GM23248 (cell line): ENCODE measurements around the gene NLGN4X. TPM values are rescaled to one million over a fixed set of nuclear protein-coding genes. Genes with fewer than 3 reads are reported as not detected.

Experiments
- DNase-seq: peaks from one replicate; pipeline ENCODE4 v3.0.0-alpha.2; 2015
- H2AFZ ChIP-seq: fragments of 200-600 bp; sonication (generic); 2 replicates; pipeline ENCODE4 v1.6.1; 2016; ENCODE audit warnings: antibody characterized with exemption
- H3F3A ChIP-seq: fragments of 200-600 bp; sonication (generic); 2 replicates; pipeline ENCODE4 v1.6.1; 2016; ENCODE audit warnings: mild to moderate bottlenecking, antibody characterized with exemption, mixed run types; ENCODE audit not compliant: insufficient read depth
- H3K27ac ChIP-seq: fragments of 200-600 bp; sonication (generic); 2 replicates; pipeline ENCODE4 v1.5.1; 2016; ENCODE audit warnings: mild to moderate bottlenecking
- H3K27me3 ChIP-seq: fragments of 200-600 bp; sonication (generic); replicated peaks from 2 replicates; pipeline ENCODE4 v1.6.1; 2016; ENCODE audit warnings: mild to moderate bottlenecking; ENCODE audit not compliant: insufficient read depth
- H3K36me3 ChIP-seq: fragments of 200-600 bp; sonication (generic); 2 replicates; pipeline ENCODE4 v1.6.1; 2016; ENCODE audit warnings: low read depth, mild to moderate bottlenecking
- H3K4me1 ChIP-seq: fragments of 200-600 bp; sonication (generic); 2 replicates; pipeline ENCODE4 v1.6.1; 2016; ENCODE audit warnings: mild to moderate bottlenecking; ENCODE audit not compliant: insufficient read depth
- H3K4me2 ChIP-seq: fragments of 200-600 bp; sonication (generic); one replicate; pipeline ENCODE4 v1.6.1; 2016; ENCODE audit warnings: mild to moderate bottlenecking; ENCODE audit not compliant: unreplicated experiment
- H3K4me3 ChIP-seq: fragments of 200-600 bp; sonication (generic); 2 replicates; pipeline ENCODE4 v1.5.1; 2016; ENCODE audit warnings: mild to moderate bottlenecking
- H3K79me2 ChIP-seq: fragments of 200-600 bp; sonication (generic); 2 replicates; pipeline ENCODE4 v1.6.1; 2016; ENCODE audit warnings: mild to moderate bottlenecking; ENCODE audit not compliant: insufficient read depth
- H3K9ac ChIP-seq: fragments of 200-600 bp; sonication (generic); 2 replicates; pipeline ENCODE4 v1.6.1; 2016; ENCODE audit warnings: mild to moderate bottlenecking
- H3K9me2 ChIP-seq: fragments of 200-600 bp; sonication (generic); 2 replicates; pipeline ENCODE4 v1.6.1; 2016; ENCODE audit warnings: mixed run types, mild to moderate bottlenecking, moderate library complexity; ENCODE audit not compliant: insufficient read depth
- H3K9me3 ChIP-seq: fragments of 200-600 bp; sonication (generic); one replicate; pipeline ENCODE4 v1.6.1; 2017; ENCODE audit warnings: low read depth
- H4K20me1 ChIP-seq: fragments of 200-600 bp; sonication (generic); 2 replicates; pipeline ENCODE4 v1.6.0; 2016; ENCODE audit not compliant: insufficient read depth
- EZH2 ChIP-seq: fragments of 200-600 bp; sonication (generic); IDR thresholded peaks from 2 replicates; pipeline ENCODE4 v1.6.1; 2018; ENCODE audit warnings: antibody characterized with exemption, mild to moderate bottlenecking; ENCODE audit not compliant: insufficient read depth, poor library complexity, severe bottlenecking
- EZH2phosphoT487 ChIP-seq: fragments of 200-600 bp; sonication (generic); IDR thresholded peaks from 2 replicates; pipeline ENCODE4 v1.6.1; 2018; ENCODE audit warnings: antibody characterized with exemption, moderate library complexity, mild to moderate bottlenecking, low read depth; ENCODE audit not compliant: insufficient read depth
- WGBS, 2 experiments: methylation state at CpG; one replicate each; pipeline ENCODE4 v1.1.6; 2015 to 2017; ENCODE audit warnings: low lambda C conversion rate in 2 of 2, low coverage in 1 of 2; ENCODE audit errors: missing lambda C conversion rate in 2 of 2; 5-methylcytosine and 5-hydroxymethylcytosine counted together
- in situ Hi-C: fragments of 300-500 bp; cut with MboI; formaldehyde crosslinking; loops from 2 replicates; pipeline ENCODE4 v1.15.0; 2020
- polyA plus RNA-seq: library from polyadenylated mRNA; unstranded; fragments of >200 nt; fragmentation: Nextera tagmentation; extraction: Ambion mirVana; gene quantifications from 2 replicates; pipeline ENCODE4 v1.2.1, GENCODE V29; 2016
- total RNA-seq: library from RNA; depleted of rRNA; stranded (reverse); fragments of >200 nt; shearing (Covaris generic); gene quantifications from 2 replicates; pipeline ENCODE4 v1.2.3, GENCODE V29; 2014

NLGN4X gene
- total and polyA plus RNA-seq, 2 experiments from 2014 or later: not detected

- no peak overlapping the region for H2AFZ ChIP-seq
- no peaks in the 10 kb centered on the region for H3K79me2 ChIP-seq
- no peak overlapping the region for H3K4me3 ChIP-seq
- no peaks in the 10 kb centered on the region for H3K36me3 ChIP-seq
- H3K27ac ChIP-seq: no peak overlapping the region
- no peaks in the 10 kb centered on the region for H4K20me1 ChIP-seq
- no peak overlapping the region for H3K4me2 ChIP-seq
- H3K9me3 ChIP-seq: no peaks in the 10 kb centered on the region
- no peaks in the 10 kb centered on the region for H3K27me3 ChIP-seq
- TF ChIP-seq EZH2phosphoT487 (no peak), EZH2 (no peak)
- H3K9ac ChIP-seq: no peak overlapping the region
- in situ Hi-C loops: no loop called here
- WGBS, 2 experiments: 4 to 11% methylated on average over 4 to 6 of the region's 6 CpGs
- no peaks in the 10 kb centered on the region for H3K9me2 ChIP-seq
- DNase-seq: no peak
- H3K4me1 ChIP-seq: no peaks in the 10 kb centered on the region
- H3F3A ChIP-seq: no peaks in the 10 kb centered on the region
These were observed 25.0 kb downstream of the NLGN4X start for GRCh38 chrX:6203462-6204215.

GRCh38 chrX:6199486-6199885, 29.2 kb downstream of the NLGN4X start:
- H3K79me2 ChIP-seq: no peaks in the 10 kb centered on the region
- H4K20me1 ChIP-seq: no peaks in the 10 kb centered on the region
- no peaks in the 10 kb centered on the region for H3K9me2 ChIP-seq
- no peaks in the 10 kb centered on the region for H3K27me3 ChIP-seq
- in situ Hi-C loops: no loop called here
- no peak overlapping the region for H3K4me3 ChIP-seq
- WGBS, 2 experiments: 0 to 3% methylated on average over 2 of the region's 2 CpGs
- H3K9ac ChIP-seq: no peak overlapping the region
- no peaks in the 10 kb centered on the region for H3K36me3 ChIP-seq
- H3K4me1 ChIP-seq: no peaks in the 10 kb centered on the region
- no peak for DNase-seq
- H2AFZ ChIP-seq: no peak overlapping the region
- no peak overlapping the region for H3K4me2 ChIP-seq
- no peak for TF ChIP-seq EZH2
- TF ChIP-seq EZH2phosphoT487: no peak
- no peak overlapping the region for H3K27ac ChIP-seq
- H3F3A ChIP-seq: no peaks in the 10 kb centered on the region
- H3K9me3 ChIP-seq: no peaks in the 10 kb centered on the region

- in situ Hi-C loops: no loop called here
- H3K36me3 ChIP-seq: no peaks in the 10 kb centered on the region
- no peak overlapping the region for H3K4me2 ChIP-seq
- WGBS, 2 experiments: 63 to 66% methylated on average over 5 to 23 of the region's 28 CpGs
- H3K79me2 ChIP-seq: no peaks in the 10 kb centered on the region
- no peak overlapping the region for H3K4me3 ChIP-seq
- H3K9ac ChIP-seq: no peak overlapping the region
- H3K9me3 ChIP-seq: no peaks in the 10 kb centered on the region
- H3K27ac ChIP-seq: no peak overlapping the region
- H2AFZ ChIP-seq: no peak overlapping the region
- H3K4me1 ChIP-seq: no peaks in the 10 kb centered on the region
- DNase-seq: no peak
- no peaks in the 10 kb centered on the region for H4K20me1 ChIP-seq
- no peaks in the 10 kb centered on the region for H3K27me3 ChIP-seq
- H3F3A ChIP-seq: no peaks in the 10 kb centered on the region
- no peaks in the 10 kb centered on the region for H3K9me2 ChIP-seq
- no peak for TF ChIP-seq EZH2phosphoT487
- no peak for TF ChIP-seq EZH2
These were observed 41.4 kb downstream of the NLGN4X start for GRCh38 chrX:6187256-6187655.

DNA sequence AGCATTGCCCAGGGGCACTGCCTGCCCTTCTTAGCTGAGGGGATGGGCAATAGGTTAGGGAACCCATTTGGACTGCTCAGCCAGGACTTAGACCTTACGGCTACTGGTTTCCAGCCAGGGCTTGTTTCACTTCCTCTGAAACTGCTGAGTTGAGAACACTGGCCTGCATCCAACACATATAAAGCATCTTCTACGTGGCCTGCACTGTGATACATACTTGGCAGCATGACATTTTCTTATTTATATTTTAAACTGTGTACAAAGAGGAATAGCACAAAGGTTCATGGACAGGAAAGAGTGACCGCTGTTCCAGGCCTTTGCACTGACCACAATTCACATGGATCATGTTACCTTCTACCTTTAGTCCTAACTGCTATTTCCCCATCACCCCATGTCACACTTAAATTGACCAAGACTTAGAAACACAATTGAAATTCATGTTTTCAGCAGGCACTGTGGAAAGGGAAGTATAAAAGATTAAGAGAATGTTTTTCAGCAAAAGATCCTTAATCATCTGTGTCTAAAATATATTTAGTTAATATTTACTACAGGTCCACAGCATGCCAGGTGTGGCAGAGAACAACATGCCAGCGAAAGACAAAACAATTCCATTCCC, 43.7 kb downstream of the NLGN4X start:
- WGBS, 2 experiments: 12 to 33% methylated on average over 3 to 4 of the region's 4 CpGs
- no peak overlapping the region for H3K9ac ChIP-seq
- no peaks in the 10 kb centered on the region for H3F3A ChIP-seq
- H4K20me1 ChIP-seq: no peaks in the 10 kb centered on the region
- in situ Hi-C loops: no loop called here
- H3K4me2 ChIP-seq: no peak overlapping the region
- no peak overlapping the region for H3K27ac ChIP-seq
- no peak for TF ChIP-seq EZH2
- TF ChIP-seq EZH2phosphoT487: no peak
- H3K9me2 ChIP-seq: no peaks in the 10 kb centered on the region
- no peak overlapping the region for H3K4me3 ChIP-seq
- no peaks in the 10 kb centered on the region for H3K79me2 ChIP-seq
- no peaks in the 10 kb centered on the region for H3K4me1 ChIP-seq
- H3K27me3 ChIP-seq: no peaks in the 10 kb centered on the region
- H2AFZ ChIP-seq: no peak overlapping the region
- H3K9me3 ChIP-seq: no peaks in the 10 kb centered on the region
- no peaks in the 10 kb centered on the region for H3K36me3 ChIP-seq
- DNase-seq: no peak
